Astrocyte (in vitro differentiated cells and primary cell): ENCODE results near the gene RIMOC1.

Experiments
- EZH2 ChIP-seq: IDR thresholded peaks from 2 replicates; pipeline ENCODE4 v1.6.1; 2012; ENCODE audit warnings: mild to moderate bottlenecking, low read length, inconsistent platforms; ENCODE audit not compliant: insufficient read depth
- TF ChIP-seq, protein P1 (sequence below): IDR thresholded peaks from 2 replicates; pipeline ENCODE4 v1.5.1; 2011; ENCODE audit warnings: low read depth, mild to moderate bottlenecking, inconsistent platforms, low read length, moderate library complexity; ENCODE audit not compliant: insufficient read depth

DNA sequence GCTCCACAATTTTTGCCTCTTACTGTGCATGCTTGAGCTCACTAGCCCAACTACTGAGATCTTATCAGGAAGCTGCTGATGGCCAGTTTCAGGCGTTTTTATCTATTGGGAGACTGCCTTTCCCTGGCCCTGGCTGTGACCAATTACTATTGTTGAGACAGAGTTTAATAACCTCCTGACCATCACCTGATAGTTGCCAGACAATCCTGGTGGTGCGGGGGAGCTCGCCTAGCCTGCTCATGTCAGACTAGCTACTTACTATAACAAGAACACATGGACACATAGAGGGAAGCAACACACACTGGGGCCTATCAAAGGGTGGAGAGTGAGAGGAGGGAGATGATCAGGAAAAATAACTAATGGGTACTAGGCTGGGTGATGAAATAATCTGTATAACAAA lies 20.9 kb upstream of the RIMOC1 start:
- TF ChIP-seq, protein P1, sequence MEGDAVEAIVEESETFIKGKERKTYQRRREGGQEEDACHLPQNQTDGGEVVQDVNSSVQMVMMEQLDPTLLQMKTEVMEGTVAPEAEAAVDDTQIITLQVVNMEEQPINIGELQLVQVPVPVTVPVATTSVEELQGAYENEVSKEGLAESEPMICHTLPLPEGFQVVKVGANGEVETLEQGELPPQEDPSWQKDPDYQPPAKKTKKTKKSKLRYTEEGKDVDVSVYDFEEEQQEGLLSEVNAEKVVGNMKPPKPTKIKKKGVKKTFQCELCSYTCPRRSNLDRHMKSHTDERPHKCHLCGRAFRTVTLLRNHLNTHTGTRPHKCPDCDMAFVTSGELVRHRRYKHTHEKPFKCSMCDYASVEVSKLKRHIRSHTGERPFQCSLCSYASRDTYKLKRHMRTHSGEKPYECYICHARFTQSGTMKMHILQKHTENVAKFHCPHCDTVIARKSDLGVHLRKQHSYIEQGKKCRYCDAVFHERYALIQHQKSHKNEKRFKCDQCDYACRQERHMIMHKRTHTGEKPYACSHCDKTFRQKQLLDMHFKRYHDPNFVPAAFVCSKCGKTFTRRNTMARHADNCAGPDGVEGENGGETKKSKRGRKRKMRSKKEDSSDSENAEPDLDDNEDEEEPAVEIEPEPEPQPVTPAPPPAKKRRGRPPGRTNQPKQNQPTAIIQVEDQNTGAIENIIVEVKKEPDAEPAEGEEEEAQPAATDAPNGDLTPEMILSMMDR: no peak
- no peak for TF ChIP-seq EZH2
